NT2/D1 (cell line): ENCODE results near the gene HLA-DMB.

Experiments used
- YY1 ChIP-seq: IDR thresholded peaks from 2 replicates; pipeline ENCODE4 v1.6.1; 2011; ENCODE audit not compliant: insufficient read length, insufficient read depth
- ZNF274 ChIP-seq: IDR thresholded peaks from 2 replicates; pipeline ENCODE4 v1.6.1; 2011; ENCODE audit warnings: mild to moderate bottlenecking, low read depth, low read length

- no peak for TF ChIP-seq ZNF274
- no peak for TF ChIP-seq YY1
Measured at GRCh38 chr6:32956176-32956575, 15.3 kb upstream of the HLA-DMB start.
